ENCODE measurements around the gene OCA2. TPM values are rescaled to one million over a fixed set of nuclear protein-coding genes. Genes with fewer than 3 reads are reported as not detected.

OCA2 gene
- total RNA-seq, 6 donors from 2014 or later = 0.83 to 6.0 (median 2.0) TPM

GRCh38 chr15:28111543-28111942 lies 12.4 kb upstream of the OCA2 start:
- ATAC-seq (ENCODE audit: low FRiP score in 2 of 2) = no peak

GRCh38 chr15:28110481-28110881 lies 11.4 kb upstream of the OCA2 start:
- Histone ChIP-seq H3K36me3 (peaks cover 13 to 52% (median 36%) of the 10 kb centered on the region in 4 donors), H3K27ac (no peak overlapping the region), H3K9me3 (no peaks in the 10 kb centered on the region), H3K27me3 (peaks cover 0 to 14% (median 4%) of the 10 kb centered on the region in 4 donors), H3K4me1 (peaks cover 9 to 20% (median 18%) of the 10 kb centered on the region in 4 donors), H3K4me3 (no peak overlapping the region)
- ATAC-seq (ENCODE audit: low FRiP score in 2 of 2) = no peak
- no peak for TF ChIP-seq POLR2AphosphoS5 (IDR thresholded peaks at IDR 0.05)
- TF ChIP-seq EP300 (IDR thresholded peaks at IDR 0.05) = no peak
- TF ChIP-seq CTCF (IDR thresholded peaks at IDR 0.05) = no peak
- no peak for TF ChIP-seq POLR2A (IDR thresholded peaks at IDR 0.05)
- WGBS, 2 donors = 75 to 81% methylated on average over 7 of the region's 7 CpGs
- no peak for DNase-seq

More at GRCh38 chr15:28111543-28111942, 12.4 kb upstream of the OCA2 start:
- H3K9me3 ChIP-seq = no peaks in the 10 kb centered on the region
- 92 to 95% methylated on average over 26 of the region's 26 CpGs for WGBS, 2 donors
- no peak for DNase-seq
- TF ChIP-seq CTCF (IDR thresholded peaks at IDR 0.05) (no peak), POLR2AphosphoS5 (IDR thresholded peaks at IDR 0.05) (no peak), POLR2A (IDR thresholded peaks at IDR 0.05) (no peak), EP300 (IDR thresholded peaks at IDR 0.05) (no peak)
- H3K27me3 ChIP-seq = peaks cover 0 to 9% (median 2%) of the 10 kb centered on the region in 4 donors
- H3K4me3 ChIP-seq = no peak overlapping the region
- no peak overlapping the region for H3K27ac ChIP-seq
- peaks cover 13 to 63% (median 46%) of the 10 kb centered on the region in 4 donors for H3K36me3 ChIP-seq
- H3K4me1 ChIP-seq = peaks cover 6 to 16% (median 13%) of the 10 kb centered on the region in 4 donors

DNA sequence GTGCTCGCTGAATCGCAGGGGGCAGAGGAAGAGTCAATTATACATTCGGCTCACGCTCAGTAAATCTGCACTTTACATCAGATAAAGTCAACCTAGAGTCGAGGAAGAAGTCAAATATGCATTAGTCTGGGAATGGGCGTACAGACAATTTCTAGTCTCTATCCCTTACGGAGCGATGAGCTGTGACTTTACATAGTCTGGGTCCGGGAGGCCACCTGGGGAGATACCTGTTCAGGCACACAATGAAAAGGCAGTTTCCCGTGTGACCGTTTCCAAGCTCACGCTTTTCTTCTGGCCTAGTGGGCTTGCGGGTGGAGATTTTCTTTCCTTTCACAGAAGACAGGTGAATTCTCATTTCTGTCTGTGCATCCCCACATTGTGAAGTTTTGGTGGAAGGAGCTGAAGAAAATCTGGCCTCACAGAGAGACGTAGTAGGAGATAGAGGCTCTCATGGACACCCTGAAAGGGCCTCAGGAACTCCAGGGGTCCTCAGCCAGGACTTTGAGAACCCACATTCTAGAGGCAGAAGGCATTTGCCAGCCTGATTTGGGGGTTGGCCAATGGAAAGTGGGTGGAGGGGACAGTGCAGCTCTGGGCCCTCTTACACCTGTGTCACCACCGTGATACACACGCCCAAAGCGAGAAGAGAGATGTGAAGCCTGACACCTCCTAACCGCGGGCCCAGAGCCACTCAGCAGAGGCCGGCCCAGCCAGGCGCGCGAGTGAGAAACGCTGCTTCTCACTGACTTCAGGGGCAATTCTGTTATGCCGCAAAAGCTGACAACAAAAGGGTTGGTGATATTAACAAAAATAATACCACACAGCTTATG lies 10.7 kb upstream of the OCA2 start:
- WGBS, 2 donors = 93 to 94% methylated on average over 25 of the region's 25 CpGs
- Histone ChIP-seq H3K4me1 (peaks cover 9 to 20% (median 18%) of the 10 kb centered on the region in 4 donors), H3K9me3 (no peaks in the 10 kb centered on the region), H3K4me3 (no peak overlapping the region), H3K27me3 (peaks cover 0 to 14% (median 4%) of the 10 kb centered on the region in 4 donors), H3K36me3 (peaks cover 13 to 45% (median 31%) of the 10 kb centered on the region in 4 donors), H3K27ac (no peak overlapping the region)
- DNase-seq = no peak
- no peak for ATAC-seq (ENCODE audit: low FRiP score in 2 of 2)
- TF ChIP-seq POLR2A (IDR thresholded peaks at IDR 0.05) (no peak), EP300 (IDR thresholded peaks at IDR 0.05) (no peak), CTCF (IDR thresholded peaks at IDR 0.05) (no peak), POLR2AphosphoS5 (IDR thresholded peaks at IDR 0.05) (no peak)

GRCh38 chr15:28107904-28108275 lies 8.8 kb upstream of the OCA2 start:
- Histone ChIP-seq H3K27me3 (peaks cover 0 to 14% (median 4%) of the 10 kb centered on the region in 4 donors), H3K36me3 (peaks cover 5 to 26% (median 18%) of the 10 kb centered on the region in 4 donors), H3K9me3 (no peaks in the 10 kb centered on the region), H3K27ac (no peak overlapping the region), H3K4me1 (peaks cover 9 to 20% (median 18%) of the 10 kb centered on the region in 4 donors), H3K4me3 (peak overlapping the region in 3 of 4 donors; percentile 49 to 63 (median 62))
- ATAC-seq (ENCODE audit: low FRiP score in 2 of 2) = no peak
- 37 to 54% methylated on average over 3 to 5 of the region's 8 CpGs for WGBS, 2 donors
- DNase-seq = no peak
- TF ChIP-seq EP300 (IDR thresholded peaks at IDR 0.05) (no peak), POLR2A (IDR thresholded peaks at IDR 0.05) (no peak), POLR2AphosphoS5 (IDR thresholded peaks at IDR 0.05) (no peak), CTCF (IDR thresholded peaks at IDR 0.05) (no peak)
